DOHH2 (cell line): ENCODE measurements around the gene RBFOX2.

Experiments used
- H3F3A ChIP-seq: fragments of 200-600 bp; sonication (generic), shearing (Covaris generic); 2 replicates; pipeline ENCODE4 v1.6.0; 2016; ENCODE audit warnings: antibody characterized with exemption, mild to moderate bottlenecking; ENCODE audit not compliant: control insufficient read depth, insufficient read depth
- H3K27ac ChIP-seq: fragments of 200-600 bp; sonication (generic); 2 replicates; pipeline ENCODE4 v1.5.1; 2014; ENCODE audit warnings: low read depth, mild to moderate bottlenecking, low read length, moderate library complexity
- H3K27me3 ChIP-seq: fragments of 200-600 bp; sonication (generic); 2 replicates; pipeline ENCODE4 v1.6.1; 2014; ENCODE audit warnings: mild to moderate bottlenecking, low read length, mixed read lengths; ENCODE audit not compliant: control insufficient read depth
- H3K36me3 ChIP-seq: fragments of 200-600 bp; sonication (generic); 2 replicates; pipeline ENCODE4 v1.6.1; 2014; ENCODE audit warnings: mild to moderate bottlenecking, low read length, moderate library complexity, mixed read lengths; ENCODE audit not compliant: control insufficient read depth
- H3K4me1 ChIP-seq: fragments of 200-600 bp; sonication (generic); 2 replicates; pipeline ENCODE4 v1.6.1; 2014; ENCODE audit warnings: mild to moderate bottlenecking, low read length, mixed read lengths; ENCODE audit not compliant: control insufficient read depth
- H3K4me2 ChIP-seq: fragments of 200-600 bp; sonication (generic); 2 replicates; pipeline ENCODE4 v1.6.0; 2014; ENCODE audit warnings: mild to moderate bottlenecking, low read length, moderate library complexity
- H3K4me3 ChIP-seq: fragments of 200-600 bp; sonication (generic); 2 replicates; pipeline ENCODE4 v1.5.1; 2014; ENCODE audit warnings: mild to moderate bottlenecking, low read length, mixed read lengths
- H3K79me2 ChIP-seq: fragments of 200-600 bp; sonication (generic); 2 replicates; pipeline ENCODE4 v1.6.1; 2014; ENCODE audit warnings: mild to moderate bottlenecking, low read length, mixed read lengths; ENCODE audit not compliant: control insufficient read depth
- H3K9me2 ChIP-seq: fragments of 200-600 bp; sonication (generic); replicated peaks from 2 replicates; pipeline ENCODE4 v1.6.1; 2014; ENCODE audit warnings: mild to moderate bottlenecking, low read length, mixed read lengths; ENCODE audit not compliant: control insufficient read depth
- H3K9me3 ChIP-seq: fragments of 200-600 bp; sonication (generic); 2 replicates; pipeline ENCODE4 v1.6.1; 2014; ENCODE audit warnings: antibody characterized with exemption, low read length, mixed read lengths; ENCODE audit not compliant: control insufficient read depth, insufficient read depth
- H4K20me1 ChIP-seq: fragments of 200-600 bp; sonication (generic); 2 replicates; pipeline ENCODE4 v1.6.0; 2014; ENCODE audit warnings: low read depth, mild to moderate bottlenecking, antibody characterized with exemption, low read length, moderate library complexity; ENCODE audit not compliant: control insufficient read depth, insufficient read depth
- EZH2phosphoT487 ChIP-seq: fragments of 200-600 bp; sonication (generic); IDR thresholded peaks from 2 replicates; pipeline ENCODE4 v1.6.1; 2017; ENCODE audit warnings: borderline replicate concordance, mild to moderate bottlenecking, antibody characterized with exemption, low read length, moderate library complexity, mixed read lengths
- TF ChIP-seq, protein P1 (sequence below): fragments of 200-600 bp; sonication (generic); IDR thresholded peaks from one replicate; pipeline ENCODE4 v1.5.1; 2014; ENCODE audit warnings: antibody characterized with exemption, mild to moderate bottlenecking, low read depth, low read length; ENCODE audit not compliant: poor library complexity, severe bottlenecking

The RBFOX2 gene

DNA sequence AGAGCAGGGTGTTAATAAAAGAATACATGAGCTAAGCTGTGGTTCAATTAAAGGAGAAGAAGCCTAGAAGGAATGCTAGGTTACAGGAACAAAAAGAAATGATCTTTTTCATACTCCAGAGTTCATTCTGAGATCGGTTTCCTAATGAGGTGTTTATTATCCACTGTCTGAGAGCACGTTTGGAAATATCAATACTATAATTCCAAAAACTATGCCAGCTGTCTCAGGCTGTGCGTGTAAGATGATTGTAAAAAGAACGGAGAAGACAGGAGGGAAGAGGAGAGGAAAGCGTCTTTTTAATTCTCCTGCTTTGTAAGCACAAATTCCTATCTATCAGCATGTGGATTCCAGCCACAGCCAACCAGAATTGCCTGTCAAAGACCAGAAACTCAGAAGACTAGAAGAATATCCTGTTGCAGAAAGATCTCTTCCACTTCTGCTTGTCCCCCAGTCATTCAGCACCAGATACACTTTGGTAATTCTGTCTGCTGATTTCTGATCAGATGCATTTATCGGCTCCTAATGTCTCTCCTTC is 285.2 kb downstream of the RBFOX2 start:
- peak overlapping the region; percentile 100 for H3K27ac ChIP-seq
- no peaks in the 10 kb centered on the region for H3K9me3 ChIP-seq
- peaks cover 39% of the 10 kb centered on the region for H3K79me2 ChIP-seq
- TF ChIP-seq, protein P1, sequence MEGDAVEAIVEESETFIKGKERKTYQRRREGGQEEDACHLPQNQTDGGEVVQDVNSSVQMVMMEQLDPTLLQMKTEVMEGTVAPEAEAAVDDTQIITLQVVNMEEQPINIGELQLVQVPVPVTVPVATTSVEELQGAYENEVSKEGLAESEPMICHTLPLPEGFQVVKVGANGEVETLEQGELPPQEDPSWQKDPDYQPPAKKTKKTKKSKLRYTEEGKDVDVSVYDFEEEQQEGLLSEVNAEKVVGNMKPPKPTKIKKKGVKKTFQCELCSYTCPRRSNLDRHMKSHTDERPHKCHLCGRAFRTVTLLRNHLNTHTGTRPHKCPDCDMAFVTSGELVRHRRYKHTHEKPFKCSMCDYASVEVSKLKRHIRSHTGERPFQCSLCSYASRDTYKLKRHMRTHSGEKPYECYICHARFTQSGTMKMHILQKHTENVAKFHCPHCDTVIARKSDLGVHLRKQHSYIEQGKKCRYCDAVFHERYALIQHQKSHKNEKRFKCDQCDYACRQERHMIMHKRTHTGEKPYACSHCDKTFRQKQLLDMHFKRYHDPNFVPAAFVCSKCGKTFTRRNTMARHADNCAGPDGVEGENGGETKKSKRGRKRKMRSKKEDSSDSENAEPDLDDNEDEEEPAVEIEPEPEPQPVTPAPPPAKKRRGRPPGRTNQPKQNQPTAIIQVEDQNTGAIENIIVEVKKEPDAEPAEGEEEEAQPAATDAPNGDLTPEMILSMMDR, result no peak
- no peak for TF ChIP-seq EZH2phosphoT487
- H4K20me1 ChIP-seq, result no peaks in the 10 kb centered on the region
- no peaks in the 10 kb centered on the region for H3K9me2 ChIP-seq
- H3K4me2 ChIP-seq, result peak overlapping the region; percentile 75
- H3K4me3 ChIP-seq, result peak overlapping the region; percentile 54
- H3K4me1 ChIP-seq, result peaks cover 55% of the 10 kb centered on the region
- H3K27me3 ChIP-seq, result no peaks in the 10 kb centered on the region
- H3F3A ChIP-seq, result peaks cover 28% of the 10 kb centered on the region; the same call in 1 of the 2 replicates
- peaks cover 89% of the 10 kb centered on the region for H3K36me3 ChIP-seq

DNA sequence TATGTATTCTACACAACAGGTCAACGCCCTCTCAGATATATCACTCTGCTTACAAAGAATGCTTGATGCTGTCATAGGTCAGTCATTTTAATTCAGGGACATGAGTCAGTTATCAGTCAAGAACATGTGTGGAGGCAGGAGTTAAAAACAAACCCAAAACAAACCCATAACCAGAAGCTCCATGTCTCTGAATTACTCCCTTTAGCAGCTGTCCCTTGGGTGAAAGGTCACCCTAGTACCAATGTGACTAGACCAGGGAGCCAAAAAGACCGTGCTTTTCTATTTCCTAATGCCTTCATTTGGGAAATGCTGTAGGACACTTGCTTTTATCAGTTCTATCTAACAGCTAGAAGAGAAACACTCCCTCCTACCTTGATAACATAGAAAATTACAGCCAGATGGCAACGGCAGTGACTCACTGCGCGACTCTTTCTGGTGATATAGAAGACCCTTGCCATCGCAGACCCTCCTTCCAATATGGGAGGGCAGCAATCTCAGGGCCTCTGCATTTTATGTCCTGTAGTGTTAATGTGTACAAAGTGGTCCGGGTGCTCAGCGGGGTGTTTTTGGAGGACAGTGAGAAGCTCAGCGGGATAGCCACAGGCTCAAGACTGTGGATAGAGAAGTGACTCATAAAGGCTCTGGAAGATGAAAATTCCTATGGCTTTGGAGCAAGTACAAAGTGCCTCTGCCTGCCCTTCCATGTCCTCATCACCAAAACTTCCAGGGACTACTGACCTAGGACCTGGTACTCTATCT is 286.1 kb downstream of the RBFOX2 start:
- H3K9me2 ChIP-seq, result no peaks in the 10 kb centered on the region
- H3F3A ChIP-seq, result peaks cover 25% of the 10 kb centered on the region; the same call in 1 of the 2 replicates
- TF ChIP-seq, protein P1, result no peak
- no peak for TF ChIP-seq EZH2phosphoT487
- no peak overlapping the region for H3K4me3 ChIP-seq
- H3K27me3 ChIP-seq, result no peaks in the 10 kb centered on the region
- H4K20me1 ChIP-seq, result no peaks in the 10 kb centered on the region
- peaks cover 47% of the 10 kb centered on the region for H3K4me1 ChIP-seq
- H3K36me3 ChIP-seq, result peaks cover 86% of the 10 kb centered on the region
- H3K79me2 ChIP-seq, result peaks cover 30% of the 10 kb centered on the region
- no peak overlapping the region for H3K4me2 ChIP-seq
- H3K9me3 ChIP-seq, result no peaks in the 10 kb centered on the region
- no peak overlapping the region for H3K27ac ChIP-seq

DNA sequence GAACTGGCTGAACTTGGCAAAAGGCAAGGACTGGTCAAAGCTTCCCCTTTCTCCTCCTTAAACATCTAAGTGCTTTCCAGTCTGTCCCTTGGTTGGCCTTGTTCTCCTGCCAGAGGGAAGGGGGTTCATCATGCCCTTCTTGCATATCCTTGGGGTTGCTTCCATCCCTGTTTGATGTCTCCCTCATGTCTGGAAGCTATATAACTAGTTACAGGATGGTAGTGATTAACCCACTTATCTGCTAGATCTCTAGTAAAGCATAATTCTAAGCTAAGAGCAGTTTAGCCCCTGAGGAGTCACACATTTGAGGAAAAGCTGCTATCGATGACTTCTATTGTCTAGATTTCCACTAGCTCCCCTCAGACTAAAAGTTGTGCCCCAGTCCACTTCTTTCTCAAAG is 288.0 kb downstream of the RBFOX2 start:
- peaks cover 11% of the 10 kb centered on the region for H3K79me2 ChIP-seq
- H3F3A ChIP-seq, result peaks cover 17% of the 10 kb centered on the region; the same call in 1 of the 2 replicates
- no peaks in the 10 kb centered on the region for H4K20me1 ChIP-seq
- H3K9me2 ChIP-seq, result no peaks in the 10 kb centered on the region
- no peaks in the 10 kb centered on the region for H3K27me3 ChIP-seq
- peaks cover 68% of the 10 kb centered on the region for H3K36me3 ChIP-seq
- peaks cover 30% of the 10 kb centered on the region for H3K4me1 ChIP-seq
- H3K4me2 ChIP-seq, result no peak overlapping the region
- H3K9me3 ChIP-seq, result no peaks in the 10 kb centered on the region
- H3K27ac ChIP-seq, result no peak overlapping the region
- TF ChIP-seq, protein P1, result no peak
- TF ChIP-seq EZH2phosphoT487, result no peak
- H3K4me3 ChIP-seq, result no peak overlapping the region
